ENCODE measurements around the gene DNAJB13. TPM values are rescaled to one million over a fixed set of nuclear protein-coding genes. Genes with fewer than 3 reads are reported as not detected.
"Not testable (repeated sequence)": the region's sequence is repeated elsewhere in the genome, so short reads cannot be mapped to it uniquely, and the experiment has no call there.

The DNAJB13 gene
- total RNA-seq, 1 donor from 2014 or later = not detected

DNA sequence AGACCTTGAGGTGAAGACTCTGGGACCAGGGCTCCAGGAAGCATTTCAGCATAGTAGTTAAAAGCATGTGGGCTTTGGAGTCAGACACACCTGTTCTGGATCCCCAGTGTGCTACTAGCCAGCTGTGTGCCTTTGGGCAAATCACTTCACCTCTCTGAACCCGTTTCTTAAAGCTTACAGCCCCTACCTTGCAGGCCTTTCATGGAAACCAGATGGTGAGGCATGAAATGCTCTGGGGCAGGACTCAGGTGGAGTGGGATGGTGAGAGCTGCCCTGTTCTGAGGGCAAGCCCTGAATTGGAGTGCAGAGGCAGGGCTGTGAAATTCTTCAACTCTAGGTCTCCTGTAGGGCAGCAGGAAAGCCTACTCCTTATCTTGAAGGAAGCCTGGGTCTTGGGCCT, 21.4 kb downstream of the DNAJB13 start:
- DNase-seq (no peak), ATAC-seq (ENCODE audit: poor library complexity) (no peak)
- intact Hi-C loops (cut with DNase I) = no loop called here

GRCh38 chr11:73972620-73973449, 22.0 kb downstream of the DNAJB13 start:
- ATAC-seq (ENCODE audit: poor library complexity) = peak; percentile 40
- DNase-seq = no peak
- intact Hi-C loops (cut with DNase I) = no loop called here

DNA sequence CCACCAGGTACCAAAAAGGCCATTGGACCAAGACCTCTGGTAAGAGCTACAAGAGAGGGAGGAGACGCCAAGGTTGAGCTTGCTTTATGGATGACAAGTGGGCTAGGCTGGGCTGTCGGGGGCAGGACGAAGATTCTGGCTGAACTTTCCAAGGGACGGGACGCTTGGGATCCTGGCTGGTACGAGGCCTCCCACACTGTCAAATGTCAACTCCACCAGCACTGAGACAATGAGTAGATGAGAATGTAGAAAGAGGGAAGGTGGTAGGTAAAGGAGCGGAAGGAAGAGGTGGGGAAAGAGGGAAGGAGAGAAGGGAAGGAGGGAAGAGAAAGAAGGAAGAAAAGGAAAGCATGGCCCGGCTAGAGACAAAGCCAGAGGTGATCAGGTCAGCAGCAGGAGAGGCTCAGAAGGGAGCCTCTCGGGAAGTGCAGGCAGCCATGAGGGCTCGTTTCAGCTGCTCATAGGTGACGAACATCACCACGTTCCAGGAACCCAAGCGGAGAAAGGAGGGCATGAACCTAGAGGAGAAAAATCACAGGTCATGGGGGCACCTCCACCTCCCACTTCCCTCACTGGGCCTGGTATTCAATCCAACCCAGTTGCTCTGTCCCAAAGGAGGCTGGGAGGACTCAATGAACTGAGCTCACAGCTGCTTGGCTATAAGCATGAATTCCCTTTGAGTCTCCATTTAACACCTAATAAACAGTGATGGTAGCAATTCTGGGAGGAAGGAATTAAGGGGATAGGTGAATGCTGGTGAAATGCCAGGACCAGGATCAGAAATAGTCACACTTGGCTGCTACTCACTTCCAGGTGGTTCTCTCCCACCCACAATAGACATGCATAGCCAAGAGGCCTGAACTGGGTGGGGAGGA, 24.0 kb downstream of the DNAJB13 start:
- no peak for ATAC-seq (ENCODE audit: poor library complexity)
- intact Hi-C loops (cut with DNase I) = no loop called here
- peak; percentile 8 for DNase-seq

- ATAC-seq (ENCODE audit: poor library complexity) (no peak), DNase-seq (peak; percentile 22)
- intact Hi-C loops (cut with DNase I) = no loop called here
Measured at GRCh38 chr11:73975479-73975757, 24.6 kb downstream of the DNAJB13 start.

DNA sequence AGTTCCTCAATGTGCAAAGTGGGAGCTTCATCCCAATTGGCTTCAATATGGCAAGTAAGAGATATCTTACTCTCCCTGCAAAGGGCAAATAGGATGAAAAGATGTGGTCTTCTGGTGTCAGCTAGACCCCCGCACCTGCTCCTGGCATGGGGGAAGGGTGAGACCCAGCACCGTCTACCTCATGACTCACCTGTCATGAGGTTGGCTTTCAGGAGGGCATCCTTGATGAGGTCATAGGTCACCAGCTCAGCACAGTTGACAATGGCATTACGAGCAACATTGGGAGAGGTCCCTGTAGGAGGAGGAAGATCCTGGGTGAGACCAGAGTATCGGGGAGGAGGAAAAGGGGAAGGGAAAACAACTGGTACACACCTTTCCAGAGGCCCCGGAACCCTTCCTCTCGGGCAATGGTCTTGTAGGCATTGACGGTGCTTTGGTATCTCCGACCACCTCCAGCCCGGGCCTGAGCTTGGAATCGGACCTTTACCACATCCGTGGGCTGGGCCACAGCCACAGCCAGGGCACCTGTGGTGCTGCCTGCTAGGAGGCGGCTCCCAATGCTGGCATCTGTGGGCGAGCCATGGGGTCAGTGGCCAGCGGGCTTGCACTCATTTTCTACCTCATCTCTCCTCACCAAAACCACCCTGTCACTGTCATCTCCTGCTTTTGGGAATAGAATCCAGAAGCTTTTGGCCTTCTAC, 25.8 kb downstream of the DNAJB13 start:
- DNase-seq (peak; percentile 22), ATAC-seq (ENCODE audit: poor library complexity) (no peak)
- intact Hi-C loops (cut with DNase I) = no loop called here

GRCh38 chr11:73977856-73978519, 27.2 kb downstream of the DNAJB13 start:
- ATAC-seq (ENCODE audit: poor library complexity) = no peak
- intact Hi-C loops (cut with DNase I) = no loop called here
- DNase-seq = peak; percentile 10

- DNase-seq (peak; percentile 1), ATAC-seq (ENCODE audit: poor library complexity) (no peak)
- intact Hi-C loops (cut with DNase I) = no loop called here
Measured at GRCh38 chr11:73978576-73979086, 27.8 kb downstream of the DNAJB13 start.

DNA sequence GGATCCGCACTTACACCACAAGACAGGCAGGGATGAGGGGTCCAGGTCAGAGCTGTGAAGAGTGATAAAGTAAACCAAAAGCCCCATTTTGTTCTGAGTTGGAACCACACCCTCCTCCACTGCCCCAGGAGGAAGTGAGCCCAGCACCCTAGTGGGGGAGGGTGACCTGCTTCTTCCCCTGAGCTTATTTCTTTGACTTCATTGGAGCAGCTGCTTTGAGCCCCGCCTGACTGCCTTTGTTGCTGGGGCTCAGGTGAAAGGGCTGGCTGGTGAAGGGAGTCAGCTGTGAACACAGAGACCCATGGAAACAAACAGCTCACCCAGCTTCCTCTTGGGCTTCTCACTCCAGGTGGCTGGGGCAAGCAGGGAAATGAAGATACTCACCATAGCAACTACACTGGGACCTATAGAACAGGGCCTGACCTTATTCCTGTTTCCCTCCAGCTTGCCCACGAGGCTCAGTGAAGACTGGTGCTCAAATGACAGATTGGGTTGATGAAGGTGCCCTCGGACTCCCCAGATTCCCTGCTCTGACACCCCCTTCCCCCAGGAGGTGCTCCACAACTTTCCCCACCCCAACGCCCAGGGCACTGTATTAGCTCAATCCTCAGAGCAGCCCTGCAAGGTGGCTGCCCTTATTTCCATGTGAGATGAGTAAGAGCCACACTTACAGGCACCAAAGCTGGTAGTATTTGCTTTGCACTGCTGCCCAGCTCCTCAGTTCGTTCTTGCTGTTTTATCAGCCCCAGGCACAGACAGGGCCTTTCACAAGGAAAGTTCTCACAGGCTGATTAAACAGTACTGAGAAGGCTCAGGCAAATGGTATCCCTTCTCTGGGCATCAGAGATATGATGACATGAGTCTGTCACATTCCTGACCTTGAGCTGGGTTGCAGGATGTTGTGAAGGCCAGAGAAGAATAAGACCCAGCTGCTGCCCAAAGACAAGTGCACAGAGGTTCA, 29.5 kb downstream of the DNAJB13 start:
- DNase-seq = peak; percentile 63
- intact Hi-C loops (cut with DNase I) = no loop called here
- no peak for ATAC-seq (ENCODE audit: poor library complexity)

GRCh38 chr11:73981051-73981805, 30.4 kb downstream of the DNAJB13 start:
- ATAC-seq (ENCODE audit: poor library complexity) = no peak
- DNase-seq = peak; percentile 22
- intact Hi-C loops (cut with DNase I) = no loop called here

DNA sequence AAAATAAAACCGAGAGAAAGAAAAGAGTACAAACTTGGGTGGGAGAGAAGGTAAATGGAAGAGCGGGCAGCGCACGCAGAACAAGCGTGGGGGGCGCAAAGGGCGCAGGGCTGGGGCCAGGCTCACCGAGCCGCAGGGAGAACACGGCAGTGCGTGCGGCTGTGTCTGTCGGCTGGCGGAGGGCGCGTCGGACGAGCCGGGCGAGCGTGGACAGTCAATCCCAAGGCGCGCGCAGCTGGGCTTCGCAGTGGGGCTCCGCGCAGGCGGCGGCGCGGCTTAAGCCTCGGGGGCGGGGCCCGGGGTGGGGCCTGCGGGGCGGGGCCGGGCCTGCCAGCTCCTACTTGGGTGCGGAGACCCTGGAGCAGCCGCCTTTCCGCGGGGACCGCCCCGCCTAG, 31.8 kb downstream of the DNAJB13 start, which contains the start of gene UCP2:
Gene UCP2 (minus strand): TSS at position 249 of the 395 bp plus-strand sequence. CDS start 4,465 bp downstream, outside the sequence.
- intact Hi-C loops (cut with DNase I) = no loop called here
- DNase-seq = peak; percentile 94
- peak; percentile 94 for ATAC-seq (ENCODE audit: poor library complexity)

DNA sequence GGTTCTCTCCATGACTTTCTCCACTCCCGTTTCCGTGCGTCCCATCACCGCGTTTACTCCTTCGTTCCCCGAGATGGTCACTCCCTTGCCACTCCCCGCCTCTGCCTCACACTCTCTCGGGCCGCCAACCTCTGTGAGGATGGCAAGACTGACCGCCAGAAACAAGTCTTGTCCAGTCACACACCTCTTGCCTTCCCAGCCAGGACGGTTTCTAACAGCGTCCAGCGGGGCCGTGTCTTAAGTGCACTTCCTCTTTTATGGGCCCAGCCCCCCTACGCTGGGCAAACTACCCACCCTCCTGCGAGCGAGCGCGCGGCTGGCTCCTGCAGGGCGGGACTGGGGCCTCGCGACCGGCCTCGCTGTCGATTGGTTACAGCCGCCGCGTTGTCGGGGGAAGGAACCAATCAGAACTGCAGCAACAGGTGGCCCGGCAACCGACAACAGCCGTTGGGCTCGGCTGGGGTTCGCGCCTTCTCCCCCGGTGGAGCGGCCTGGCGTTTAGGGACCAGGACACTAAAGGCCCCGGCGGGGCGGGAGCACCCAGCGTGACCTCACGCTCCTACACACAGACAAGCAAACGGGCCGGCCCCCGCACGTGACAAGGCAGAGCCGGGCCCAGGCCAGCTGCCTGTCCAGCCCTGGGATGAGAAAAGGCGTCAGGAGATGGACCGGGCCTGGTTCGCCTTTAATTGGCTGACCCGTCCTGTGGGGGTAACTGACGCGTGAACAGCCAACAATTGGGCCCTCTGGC, 32.3 kb downstream of the DNAJB13 start:
- intact Hi-C loops (cut with DNase I) = no loop called here
- ATAC-seq (ENCODE audit: poor library complexity) (peak; percentile 95), DNase-seq (peak; percentile 96)

GRCh38 chr11:73983741-73984538, 33.1 kb downstream of the DNAJB13 start:
- DNase-seq (peak; percentile 30), ATAC-seq (ENCODE audit: poor library complexity) (no peak)
- intact Hi-C loops (cut with DNase I) = no loop called here

GRCh38 chr11:73985661-73986060, 34.8 kb downstream of the DNAJB13 start:
- intact Hi-C loops (cut with DNase I); ATAC-seq (ENCODE audit: poor library complexity): not testable (repeated sequence)
- DNase-seq = peak; percentile 4

DNA sequence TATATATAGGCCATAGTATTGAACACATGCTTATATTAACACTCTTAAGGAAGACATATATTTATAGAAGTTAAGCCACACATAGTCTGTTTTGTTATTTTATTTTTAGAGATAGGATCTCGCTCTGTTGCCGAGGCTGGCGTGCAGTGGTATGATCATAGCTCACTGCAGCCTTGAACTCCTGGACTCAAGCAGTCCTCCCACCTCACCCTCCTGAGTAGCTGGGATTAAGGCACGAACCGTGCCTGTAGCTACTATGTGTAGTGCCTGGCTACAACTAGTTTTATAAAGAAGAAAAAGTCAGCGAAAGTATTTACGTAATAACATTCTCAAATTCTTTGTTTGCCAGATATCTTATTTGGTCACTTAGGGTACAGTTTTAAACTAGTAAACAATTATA, 37.4 kb downstream of the DNAJB13 start:
- no peak for ATAC-seq (ENCODE audit: poor library complexity)
- intact Hi-C loops (cut with DNase I) = no loop called here
- no peak for DNase-seq

GRCh38 chr11:73989156-73989555, 38.3 kb downstream of the DNAJB13 start:
- ATAC-seq (ENCODE audit: poor library complexity) = no peak
- intact Hi-C loops (cut with DNase I) = no loop called here
- DNase-seq = no peak

Measured in Right ventricle myocardium superior (tissue), 1 donor.